ENCODE measurements around the gene ATG9A.

DNA sequence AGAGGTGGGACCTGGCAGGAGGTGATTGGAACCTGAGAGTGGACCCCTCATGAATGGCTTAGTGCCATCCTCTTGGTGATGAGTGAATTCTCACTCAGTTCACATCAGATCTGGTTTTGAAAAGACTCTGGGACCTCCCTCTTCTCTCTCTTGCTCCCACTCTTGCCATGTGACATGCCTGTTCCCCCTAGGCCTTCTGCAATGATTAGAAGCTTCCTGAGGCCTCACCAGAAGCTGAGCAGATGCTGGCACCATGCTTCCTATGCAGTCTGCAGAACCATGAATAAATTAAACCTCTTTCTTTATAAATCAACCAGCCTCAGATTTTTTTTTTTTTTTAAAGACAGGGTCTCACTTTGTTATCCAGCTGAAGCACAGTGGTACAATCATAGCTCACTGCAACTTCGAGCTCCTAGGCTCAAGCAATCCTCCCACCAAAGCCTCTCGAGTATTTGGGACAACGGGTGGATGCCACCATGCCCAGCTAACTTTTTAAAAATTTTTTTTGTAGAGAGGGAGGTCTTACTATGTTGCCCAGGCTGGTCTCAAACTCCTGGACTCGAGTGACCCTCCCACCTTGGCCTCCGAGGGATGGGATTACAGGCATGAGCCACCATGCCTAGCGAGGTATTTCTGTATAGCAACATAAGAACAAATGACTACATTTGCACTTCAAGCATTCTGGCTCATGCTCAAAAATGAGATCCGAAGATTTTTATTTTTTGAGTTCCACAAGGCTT lies 24.8 kb downstream of the ATG9A start:
- TF ChIP-seq CTCF (IDR thresholded peaks at IDR 0.05) (no peak), POLR2A (IDR thresholded peaks at IDR 0.05) (no peak)

Measured in body of pancreas (tissue), 4 donors.